ENCODE results near the gene LAMB4.

Gene LAMB4, protein sequence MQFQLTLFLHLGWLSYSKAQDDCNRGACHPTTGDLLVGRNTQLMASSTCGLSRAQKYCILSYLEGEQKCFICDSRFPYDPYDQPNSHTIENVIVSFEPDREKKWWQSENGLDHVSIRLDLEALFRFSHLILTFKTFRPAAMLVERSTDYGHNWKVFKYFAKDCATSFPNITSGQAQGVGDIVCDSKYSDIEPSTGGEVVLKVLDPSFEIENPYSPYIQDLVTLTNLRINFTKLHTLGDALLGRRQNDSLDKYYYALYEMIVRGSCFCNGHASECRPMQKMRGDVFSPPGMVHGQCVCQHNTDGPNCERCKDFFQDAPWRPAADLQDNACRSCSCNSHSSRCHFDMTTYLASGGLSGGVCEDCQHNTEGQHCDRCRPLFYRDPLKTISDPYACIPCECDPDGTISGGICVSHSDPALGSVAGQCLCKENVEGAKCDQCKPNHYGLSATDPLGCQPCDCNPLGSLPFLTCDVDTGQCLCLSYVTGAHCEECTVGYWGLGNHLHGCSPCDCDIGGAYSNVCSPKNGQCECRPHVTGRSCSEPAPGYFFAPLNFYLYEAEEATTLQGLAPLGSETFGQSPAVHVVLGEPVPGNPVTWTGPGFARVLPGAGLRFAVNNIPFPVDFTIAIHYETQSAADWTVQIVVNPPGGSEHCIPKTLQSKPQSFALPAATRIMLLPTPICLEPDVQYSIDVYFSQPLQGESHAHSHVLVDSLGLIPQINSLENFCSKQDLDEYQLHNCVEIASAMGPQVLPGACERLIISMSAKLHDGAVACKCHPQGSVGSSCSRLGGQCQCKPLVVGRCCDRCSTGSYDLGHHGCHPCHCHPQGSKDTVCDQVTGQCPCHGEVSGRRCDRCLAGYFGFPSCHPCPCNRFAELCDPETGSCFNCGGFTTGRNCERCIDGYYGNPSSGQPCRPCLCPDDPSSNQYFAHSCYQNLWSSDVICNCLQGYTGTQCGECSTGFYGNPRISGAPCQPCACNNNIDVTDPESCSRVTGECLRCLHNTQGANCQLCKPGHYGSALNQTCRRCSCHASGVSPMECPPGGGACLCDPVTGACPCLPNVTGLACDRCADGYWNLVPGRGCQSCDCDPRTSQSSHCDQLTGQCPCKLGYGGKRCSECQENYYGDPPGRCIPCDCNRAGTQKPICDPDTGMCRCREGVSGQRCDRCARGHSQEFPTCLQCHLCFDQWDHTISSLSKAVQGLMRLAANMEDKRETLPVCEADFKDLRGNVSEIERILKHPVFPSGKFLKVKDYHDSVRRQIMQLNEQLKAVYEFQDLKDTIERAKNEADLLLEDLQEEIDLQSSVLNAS (N-terminal part only)

DNA sequence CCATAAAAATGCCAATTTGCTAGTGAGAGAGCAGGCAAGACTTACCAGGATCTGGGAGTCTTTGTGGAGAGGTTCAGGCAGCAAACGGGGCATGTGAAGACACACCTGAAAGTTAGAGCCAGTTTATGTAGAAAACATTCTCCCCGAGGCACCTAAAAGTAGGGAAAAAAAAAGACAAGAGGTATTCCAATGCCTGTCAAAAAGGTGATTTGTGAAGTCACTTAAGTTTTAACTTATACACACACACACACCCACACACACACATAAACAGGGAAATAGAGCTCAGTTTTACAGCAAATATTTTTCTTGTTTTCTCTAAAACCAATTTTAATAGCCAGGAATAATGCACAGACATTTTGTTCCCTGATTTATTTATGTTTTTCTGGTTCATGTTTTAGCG, at the start of gene LAMB4:
LAMB4 (minus strand) TSS at position 101 of the 400 bp plus-strand sequence. CDS start 7,197 bp downstream, outside the sequence.
- H3K4me3 ChIP-seq (ENCODE audit: low read depth, low read length), result no peak within 1 kb of the TSS
- TF ChIP-seq, protein P1, sequence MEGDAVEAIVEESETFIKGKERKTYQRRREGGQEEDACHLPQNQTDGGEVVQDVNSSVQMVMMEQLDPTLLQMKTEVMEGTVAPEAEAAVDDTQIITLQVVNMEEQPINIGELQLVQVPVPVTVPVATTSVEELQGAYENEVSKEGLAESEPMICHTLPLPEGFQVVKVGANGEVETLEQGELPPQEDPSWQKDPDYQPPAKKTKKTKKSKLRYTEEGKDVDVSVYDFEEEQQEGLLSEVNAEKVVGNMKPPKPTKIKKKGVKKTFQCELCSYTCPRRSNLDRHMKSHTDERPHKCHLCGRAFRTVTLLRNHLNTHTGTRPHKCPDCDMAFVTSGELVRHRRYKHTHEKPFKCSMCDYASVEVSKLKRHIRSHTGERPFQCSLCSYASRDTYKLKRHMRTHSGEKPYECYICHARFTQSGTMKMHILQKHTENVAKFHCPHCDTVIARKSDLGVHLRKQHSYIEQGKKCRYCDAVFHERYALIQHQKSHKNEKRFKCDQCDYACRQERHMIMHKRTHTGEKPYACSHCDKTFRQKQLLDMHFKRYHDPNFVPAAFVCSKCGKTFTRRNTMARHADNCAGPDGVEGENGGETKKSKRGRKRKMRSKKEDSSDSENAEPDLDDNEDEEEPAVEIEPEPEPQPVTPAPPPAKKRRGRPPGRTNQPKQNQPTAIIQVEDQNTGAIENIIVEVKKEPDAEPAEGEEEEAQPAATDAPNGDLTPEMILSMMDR (IDR thresholded peaks at IDR 0.05; ENCODE audit: low read depth, low read length, missing control alignments), result no peak
- no peak for DNase-seq (ENCODE audit: low read depth)

DNA sequence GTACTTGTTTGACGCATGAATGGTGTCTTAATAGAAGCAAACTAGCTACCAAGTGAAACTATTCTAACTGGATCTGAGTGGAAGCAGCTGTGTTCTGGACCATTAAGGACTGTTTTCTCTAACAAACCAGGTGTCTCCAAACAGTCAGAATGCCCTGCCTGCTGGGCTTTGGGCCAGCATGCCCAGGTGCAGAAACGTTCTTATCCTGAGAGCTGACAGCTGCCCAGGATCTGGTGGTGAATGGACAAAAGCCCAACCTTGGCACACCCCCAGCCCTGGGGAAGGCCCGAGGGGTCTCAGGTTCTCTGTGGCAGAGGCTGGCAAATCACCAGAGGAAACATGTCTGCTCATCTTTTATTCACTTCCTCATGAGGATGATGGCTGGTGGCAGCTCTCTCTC, 48.2 kb upstream of the LAMB4 start:
- TF ChIP-seq, protein P1 (IDR thresholded peaks at IDR 0.05; ENCODE audit: low read depth, low read length, missing control alignments), result no peak
- DNase-seq (ENCODE audit: low read depth), result no peak
- H3K4me3 ChIP-seq (ENCODE audit: low read depth, low read length), result no peak overlapping the region

- DNase-seq (ENCODE audit: low read depth), result no peak
- H3K4me3 ChIP-seq (ENCODE audit: low read depth, low read length), result no peak overlapping the region
- TF ChIP-seq, protein P1 (IDR thresholded peaks at IDR 0.05; ENCODE audit: low read depth, low read length, missing control alignments), result no peak
Observed at GRCh38 chr7:108171164-108171563, 41.0 kb upstream of the LAMB4 start.

DNA sequence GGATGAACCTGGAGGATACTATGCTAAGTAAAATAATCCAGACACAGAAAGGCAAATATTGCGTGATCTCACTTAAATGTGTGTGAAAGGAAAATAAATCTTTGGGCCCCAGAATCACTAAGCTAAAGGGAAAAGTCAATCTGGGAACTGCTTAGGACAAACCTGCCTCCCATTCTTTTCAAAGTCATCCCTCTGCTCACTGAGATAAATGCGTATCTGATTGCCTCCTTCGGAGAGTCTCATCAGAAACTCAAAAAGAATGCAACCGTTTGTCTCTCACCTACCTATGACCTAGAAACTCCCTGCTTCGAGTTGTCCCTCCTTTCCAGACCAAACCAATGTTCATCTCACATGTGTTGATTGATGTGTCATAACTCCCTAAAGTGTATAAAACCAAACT, 40.1 kb upstream of the LAMB4 start:
- TF ChIP-seq, protein P1 (IDR thresholded peaks at IDR 0.05; ENCODE audit: low read depth, low read length, missing control alignments), result no peak
- DNase-seq (ENCODE audit: low read depth), result no peak
- no peak overlapping the region for H3K4me3 ChIP-seq (ENCODE audit: low read depth, low read length)

DNA sequence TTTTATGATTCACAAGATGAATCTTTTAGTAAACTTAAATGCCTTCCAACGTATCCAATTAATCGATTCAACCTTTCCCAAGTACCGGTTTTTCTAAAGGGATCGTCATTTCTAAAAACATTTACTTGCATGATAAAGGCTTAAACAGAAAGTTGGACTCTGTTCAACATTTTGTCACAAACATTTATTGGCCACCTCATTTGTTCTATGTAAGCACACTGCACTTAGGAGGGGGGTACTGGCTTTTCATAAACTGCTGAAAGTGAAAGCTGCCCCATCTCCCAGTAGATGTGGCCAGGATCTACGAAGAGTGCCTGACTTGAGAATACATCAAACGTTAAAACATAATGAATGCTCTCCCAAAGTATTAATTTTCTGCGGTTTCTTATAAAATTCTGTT, 37.3 kb upstream of the LAMB4 start:
- TF ChIP-seq, protein P1 (IDR thresholded peaks at IDR 0.05; ENCODE audit: low read depth, low read length, missing control alignments), result no peak
- no peak for DNase-seq (ENCODE audit: low read depth)
- H3K4me3 ChIP-seq (ENCODE audit: low read depth, low read length), result no peak overlapping the region

DNA sequence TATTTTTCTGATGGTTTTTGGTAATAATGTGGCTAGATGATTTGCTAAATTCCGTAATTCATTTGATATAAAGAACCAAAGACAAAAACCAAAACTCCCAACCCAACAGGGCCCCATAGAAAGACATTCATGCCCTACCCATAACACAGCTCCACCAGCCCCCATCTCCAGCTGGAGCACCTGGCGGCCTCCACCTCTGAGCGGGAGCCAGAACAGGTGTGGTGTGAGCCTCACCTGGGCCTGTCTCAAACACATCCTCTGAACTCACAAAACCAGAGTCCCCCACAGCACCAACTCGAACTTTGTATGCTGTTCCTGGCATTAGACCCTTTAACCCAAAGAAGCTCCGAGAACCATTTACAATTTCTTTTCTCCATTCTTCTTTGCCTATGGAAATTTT, 36.5 kb upstream of the LAMB4 start:
- no peak overlapping the region for H3K4me3 ChIP-seq (ENCODE audit: low read depth, low read length)
- TF ChIP-seq, protein P1 (IDR thresholded peaks at IDR 0.05; ENCODE audit: low read depth, low read length, missing control alignments), result no peak
- no peak for DNase-seq (ENCODE audit: low read depth)

Data from GM12864 (cell line).